Fibroblast of skin of left biceps (primary cell): ENCODE results near the gene SLC8B1.
A peak's percentile ranks its signal among the peaks of the same experiment; 100 is the strongest.

Experiments used
- DNase-seq, 2 experiments: peaks; one replicate each; pipeline ENCODE4 v3.0.0-alpha.2; 2013; ENCODE audit warnings: low read depth in 2 of 2

SLC8B1 gene

GRCh38 chr12:113334786-113335539, at the start of gene SLC8B1:
Gene SLC8B1 (minus strand): TSS chr12:113335109. CDS start chr12:113332878, 2,231 bp downstream.
- no peak for DNase-seq

- DNase-seq, result no peak
Measured at GRCh38 chr12:113382206-113382605, 47.3 kb upstream of the SLC8B1 start.

GRCh38 chr12:113381220-113381619, 46.3 kb upstream of the SLC8B1 start:
- DNase-seq, result no peak

GRCh38 chr12:113378291-113378690, 43.4 kb upstream of the SLC8B1 start:
- DNase-seq, result no peak

GRCh38 chr12:113374823-113375428, 40.0 kb upstream of the SLC8B1 start:
- DNase-seq, result no peak

- no peak for DNase-seq
Measured at GRCh38 chr12:113373969-113374368, 39.1 kb upstream of the SLC8B1 start.

GRCh38 chr12:113373440-113373839, 38.5 kb upstream of the SLC8B1 start:
- no peak for DNase-seq

- DNase-seq, result no peak
Measured at GRCh38 chr12:113372371-113372770, 37.5 kb upstream of the SLC8B1 start.

- DNase-seq, result no peak
Measured at GRCh38 chr12:113371808-113372207, 36.9 kb upstream of the SLC8B1 start.

GRCh38 chr12:113370923-113371682, 36.2 kb upstream of the SLC8B1 start:
- DNase-seq, result no peak

GRCh38 chr12:113369391-113369985, 34.6 kb upstream of the SLC8B1 start:
- no peak for DNase-seq

- no peak for DNase-seq
Measured at GRCh38 chr12:113368331-113368730, 33.4 kb upstream of the SLC8B1 start.

- DNase-seq, result no peak
Measured at GRCh38 chr12:113366827-113367226, 31.9 kb upstream of the SLC8B1 start.

GRCh38 chr12:113365639-113366395, 30.9 kb upstream of the SLC8B1 start:
- no peak for DNase-seq

- no peak for DNase-seq
Measured at GRCh38 chr12:113364698-113365097, 29.8 kb upstream of the SLC8B1 start.

GRCh38 chr12:113361574-113362370, 26.9 kb upstream of the SLC8B1 start:
- no peak for DNase-seq

GRCh38 chr12:113359939-113360748, 25.2 kb upstream of the SLC8B1 start:
- DNase-seq, result no peak

- DNase-seq, result peak in 1 of 2 experiments; percentile 3
Measured at GRCh38 chr12:113359133-113359938, 24.4 kb upstream of the SLC8B1 start.
